ENCODE results near the gene TEX52. TPM values are rescaled to one million over a fixed set of nuclear protein-coding genes. Genes with fewer than 3 reads are reported as not detected.

Gene TEX52
- total and polyA plus RNA-seq, 2 of the 13 experiments (the other 11 are each of a cell fraction or from before 2014, with no cell fraction given): 0.05 TPM; not detected in 1

DNA sequence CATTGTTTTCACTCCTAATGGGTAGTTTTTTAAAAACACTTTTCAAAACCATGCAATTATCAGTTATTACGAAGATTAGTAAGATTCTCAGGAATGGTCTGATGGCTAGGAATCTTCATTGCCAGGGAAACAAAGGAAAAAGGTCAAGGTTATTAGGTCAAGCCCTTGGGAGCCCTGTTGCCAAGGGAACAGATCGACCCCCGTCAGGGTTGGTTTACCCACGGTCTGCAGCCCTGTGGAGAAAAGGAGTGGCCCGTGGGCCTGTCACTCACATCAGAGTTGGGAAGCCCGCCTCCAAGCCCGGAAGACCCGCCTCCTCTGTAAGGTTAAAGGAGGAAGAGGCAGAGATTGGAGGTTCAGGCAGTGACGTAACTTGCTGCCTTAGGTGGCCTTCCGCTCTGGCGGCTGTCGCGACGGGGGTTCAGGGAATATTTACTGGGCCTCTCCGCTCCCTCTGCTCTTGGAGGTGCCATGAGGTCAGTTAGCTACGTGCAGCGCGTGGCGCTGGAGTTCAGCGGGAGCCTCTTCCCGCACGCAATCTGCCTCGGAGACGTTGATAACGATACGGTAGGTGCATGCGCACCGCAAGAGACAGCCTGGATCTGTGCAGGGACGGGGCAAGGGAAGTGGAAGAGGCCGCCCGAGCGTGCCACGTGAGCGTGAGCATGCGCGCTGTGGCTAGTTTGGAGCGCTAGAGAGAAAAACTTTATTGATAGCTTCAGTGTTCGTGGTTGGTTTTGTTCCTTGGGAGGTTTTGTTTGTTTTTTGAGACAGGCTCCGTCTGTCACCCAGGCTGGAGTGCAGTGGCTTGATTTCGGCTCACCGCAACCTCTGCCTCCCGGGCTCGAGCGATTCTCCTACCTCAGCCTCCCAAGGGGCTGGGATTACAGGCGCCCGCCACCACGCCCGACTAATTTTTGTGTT, 44.3 kb downstream of the TEX52 start, which contains the start of gene ITFG2 (continued):
- TF ChIP-seq ZNF460 (CRISPR knock-in tag; IDR thresholded peaks at IDR 0.05; ENCODE audit: borderline replicate concordance): peak; percentile 43; the same call in 1 of the 2 replicates
- TF ChIP-seq SAP130 (CRISPR knock-in tag; IDR thresholded peaks at IDR 0.05; ENCODE audit: low read depth): peak; percentile 94
- peak; percentile 100 for TF ChIP-seq ZFX (CRISPR knock-in tag; IDR thresholded peaks at IDR 0.05; ENCODE audit: low read depth)
- TF ChIP-seq ZZZ3 (CRISPR knock-in tag; IDR thresholded peaks at IDR 0.05; ENCODE audit: borderline replicate concordance): peak; percentile 98
- TF ChIP-seq ARNTL (CRISPR knock-in tag; IDR thresholded peaks at IDR 0.05): peak; percentile 86
- TF ChIP-seq ZNF775 (CRISPR knock-in tag; IDR thresholded peaks at IDR 0.05; ENCODE audit: borderline replicate concordance): 0 out of 2 replicates have a peak, but pooled peaks have one; percentile 64
- TF ChIP-seq ZNF841 (CRISPR knock-in tag; IDR thresholded peaks at IDR 0.05; ENCODE audit: borderline replicate concordance): no peak
- TF ChIP-seq ZNF761 (CRISPR knock-in tag; conservative IDR thresholded peaks at IDR 0.05): peak; percentile 77; the same call in 1 of the 2 replicates
- peak; percentile 73 for TF ChIP-seq ELF3 (CRISPR knock-in tag; IDR thresholded peaks at IDR 0.05)
- TF ChIP-seq, protein P1, sequence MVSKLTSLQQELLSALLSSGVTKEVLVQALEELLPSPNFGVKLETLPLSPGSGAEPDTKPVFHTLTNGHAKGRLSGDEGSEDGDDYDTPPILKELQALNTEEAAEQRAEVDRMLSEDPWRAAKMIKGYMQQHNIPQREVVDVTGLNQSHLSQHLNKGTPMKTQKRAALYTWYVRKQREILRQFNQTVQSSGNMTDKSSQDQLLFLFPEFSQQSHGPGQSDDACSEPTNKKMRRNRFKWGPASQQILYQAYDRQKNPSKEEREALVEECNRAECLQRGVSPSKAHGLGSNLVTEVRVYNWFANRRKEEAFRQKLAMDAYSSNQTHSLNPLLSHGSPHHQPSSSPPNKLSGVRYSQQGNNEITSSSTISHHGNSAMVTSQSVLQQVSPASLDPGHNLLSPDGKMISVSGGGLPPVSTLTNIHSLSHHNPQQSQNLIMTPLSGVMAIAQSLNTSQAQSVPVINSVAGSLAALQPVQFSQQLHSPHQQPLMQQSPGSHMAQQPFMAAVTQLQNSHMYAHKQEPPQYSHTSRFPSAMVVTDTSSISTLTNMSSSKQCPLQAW (CRISPR knock-in tag; IDR thresholded peaks at IDR 0.05): peak; percentile 92
- no peak for TF ChIP-seq TFAP4 (IDR thresholded peaks at IDR 0.05; ENCODE audit: borderline replicate concordance, low read depth)
- no peak for TF ChIP-seq ATM (IDR thresholded peaks at IDR 0.05; ENCODE audit: borderline replicate concordance)
- TF ChIP-seq ATF1 (CRISPR knock-in tag; IDR thresholded peaks at IDR 0.05): peak; percentile 93
- no peak for TF ChIP-seq ELK4 (CRISPR knock-in tag; IDR thresholded peaks at IDR 0.05; ENCODE audit: borderline replicate concordance)
- TF ChIP-seq, protein P2, sequence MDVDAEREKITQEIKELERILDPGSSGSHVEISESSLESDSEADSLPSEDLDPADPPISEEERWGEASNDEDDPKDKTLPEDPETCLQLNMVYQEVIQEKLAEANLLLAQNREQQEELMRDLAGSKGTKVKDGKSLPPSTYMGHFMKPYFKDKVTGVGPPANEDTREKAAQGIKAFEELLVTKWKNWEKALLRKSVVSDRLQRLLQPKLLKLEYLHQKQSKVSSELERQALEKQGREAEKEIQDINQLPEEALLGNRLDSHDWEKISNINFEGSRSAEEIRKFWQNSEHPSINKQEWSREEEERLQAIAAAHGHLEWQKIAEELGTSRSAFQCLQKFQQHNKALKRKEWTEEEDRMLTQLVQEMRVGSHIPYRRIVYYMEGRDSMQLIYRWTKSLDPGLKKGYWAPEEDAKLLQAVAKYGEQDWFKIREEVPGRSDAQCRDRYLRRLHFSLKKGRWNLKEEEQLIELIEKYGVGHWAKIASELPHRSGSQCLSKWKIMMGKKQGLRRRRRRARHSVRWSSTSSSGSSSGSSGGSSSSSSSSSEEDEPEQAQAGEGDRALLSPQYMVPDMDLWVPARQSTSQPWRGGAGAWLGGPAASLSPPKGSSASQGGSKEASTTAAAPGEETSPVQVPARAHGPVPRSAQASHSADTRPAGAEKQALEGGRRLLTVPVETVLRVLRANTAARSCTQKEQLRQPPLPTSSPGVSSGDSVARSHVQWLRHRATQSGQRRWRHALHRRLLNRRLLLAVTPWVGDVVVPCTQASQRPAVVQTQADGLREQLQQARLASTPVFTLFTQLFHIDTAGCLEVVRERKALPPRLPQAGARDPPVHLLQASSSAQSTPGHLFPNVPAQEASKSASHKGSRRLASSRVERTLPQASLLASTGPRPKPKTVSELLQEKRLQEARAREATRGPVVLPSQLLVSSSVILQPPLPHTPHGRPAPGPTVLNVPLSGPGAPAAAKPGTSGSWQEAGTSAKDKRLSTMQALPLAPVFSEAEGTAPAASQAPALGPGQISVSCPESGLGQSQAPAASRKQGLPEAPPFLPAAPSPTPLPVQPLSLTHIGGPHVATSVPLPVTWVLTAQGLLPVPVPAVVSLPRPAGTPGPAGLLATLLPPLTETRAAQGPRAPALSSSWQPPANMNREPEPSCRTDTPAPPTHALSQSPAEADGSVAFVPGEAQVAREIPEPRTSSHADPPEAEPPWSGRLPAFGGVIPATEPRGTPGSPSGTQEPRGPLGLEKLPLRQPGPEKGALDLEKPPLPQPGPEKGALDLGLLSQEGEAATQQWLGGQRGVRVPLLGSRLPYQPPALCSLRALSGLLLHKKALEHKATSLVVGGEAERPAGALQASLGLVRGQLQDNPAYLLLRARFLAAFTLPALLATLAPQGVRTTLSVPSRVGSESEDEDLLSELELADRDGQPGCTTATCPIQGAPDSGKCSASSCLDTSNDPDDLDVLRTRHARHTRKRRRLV (CRISPR knock-in tag; IDR thresholded peaks at IDR 0.05): 0 out of 2 replicates have a peak, but pooled peaks have one; percentile 48
- no peak for TF ChIP-seq ZBTB7A (CRISPR knock-in tag; IDR thresholded peaks at IDR 0.05)
- 0 out of 2 replicates have a peak, but pooled peaks have one; percentile 37 for TF ChIP-seq ATAD3A (CRISPR knock-in tag; IDR thresholded peaks at IDR 0.05)
- 0 out of 2 replicates have a peak, but pooled peaks have one; percentile 40 for TF ChIP-seq GPN1 (CRISPR knock-in tag; IDR thresholded peaks at IDR 0.05; ENCODE audit: borderline replicate concordance)
- peak; percentile 48 for TF ChIP-seq MED8 (CRISPR knock-in tag; IDR thresholded peaks at IDR 0.05; ENCODE audit: insufficient replicate concordance)
- no peak for TF ChIP-seq ZNF678 (CRISPR knock-in tag; IDR thresholded peaks at IDR 0.05)

Data from HepG2 (cell line).